Gastrocnemius medialis (tissue), 4 donors: ENCODE results near the gene SLC39A11.

Source experiments
- CTCF ChIP-seq, 5 experiments: fragments of 450-650 bp in 3 of 5; fragments of 200-600 bp in 2 of 5; sonication (generic) in 2 of 5; IDR thresholded peaks in 4 of 5; conservative IDR thresholded peaks in 1 of 5; 1 replicate in 4 of 5; 2 replicates in 1 of 5; pipeline ENCODE4 v1.5.1; 2016 to 2019; ENCODE audit warnings: antibody characterized with exemption in 5 of 5, mild to moderate bottlenecking in 3 of 5, moderate library complexity in 3 of 5
- POLR2A ChIP-seq, 2 donors: fragments of 450-650 bp; IDR thresholded peaks; one replicate each; pipeline ENCODE4 v1.6.1; 2017; ENCODE audit warnings: antibody characterized with exemption in 2 of 2, mild to moderate bottlenecking in 2 of 2, moderate library complexity in 2 of 2

GRCh38 chr17:73025041-73025560, 67.4 kb downstream of the SLC39A11 start:
- TF ChIP-seq CTCF (IDR thresholded peaks at IDR 0.05 in 4 of 5, conservative IDR thresholded peaks at IDR 0.05 in 1 of 5): no peak
- no peak for TF ChIP-seq POLR2A (IDR thresholded peaks at IDR 0.05)
